HUDEP-2 (cell line): ENCODE results near the gene LIFR.

Source experiments
- DNase-seq, 76 experiments: peaks; one replicate each; lab custom pipeline; 2025; ENCODE audit not compliant: unreplicated experiment in 76 of 76; lab: John Stamatoyannopoulos, UW

LIFR gene

DNA sequence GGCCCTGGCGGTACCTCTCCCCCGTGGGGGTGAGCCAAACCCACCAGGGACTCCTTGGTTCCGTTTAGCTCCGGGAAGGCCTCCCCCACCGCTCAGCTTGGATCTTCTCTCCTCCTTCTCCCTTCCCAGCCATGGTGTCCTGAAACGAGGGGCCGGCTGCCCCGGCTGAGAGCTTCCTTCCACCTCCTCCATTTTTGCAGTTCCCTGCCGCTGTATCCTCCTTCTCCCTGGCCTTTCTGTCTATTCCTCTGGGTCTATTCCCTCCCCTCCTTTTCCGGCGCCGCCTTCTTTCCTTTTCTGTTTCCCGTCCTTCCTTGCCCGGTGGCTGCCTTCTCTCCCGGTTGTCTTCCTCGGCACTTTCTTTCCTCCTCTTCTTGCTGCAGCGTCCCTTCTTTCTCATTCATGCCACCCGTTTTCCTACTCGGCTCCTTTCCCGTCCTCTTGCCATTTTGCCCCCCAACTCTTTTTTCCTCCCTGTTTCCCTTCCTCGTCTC is 110.4 kb downstream of the LIFR start:
- DNase-seq: no peak

DNA sequence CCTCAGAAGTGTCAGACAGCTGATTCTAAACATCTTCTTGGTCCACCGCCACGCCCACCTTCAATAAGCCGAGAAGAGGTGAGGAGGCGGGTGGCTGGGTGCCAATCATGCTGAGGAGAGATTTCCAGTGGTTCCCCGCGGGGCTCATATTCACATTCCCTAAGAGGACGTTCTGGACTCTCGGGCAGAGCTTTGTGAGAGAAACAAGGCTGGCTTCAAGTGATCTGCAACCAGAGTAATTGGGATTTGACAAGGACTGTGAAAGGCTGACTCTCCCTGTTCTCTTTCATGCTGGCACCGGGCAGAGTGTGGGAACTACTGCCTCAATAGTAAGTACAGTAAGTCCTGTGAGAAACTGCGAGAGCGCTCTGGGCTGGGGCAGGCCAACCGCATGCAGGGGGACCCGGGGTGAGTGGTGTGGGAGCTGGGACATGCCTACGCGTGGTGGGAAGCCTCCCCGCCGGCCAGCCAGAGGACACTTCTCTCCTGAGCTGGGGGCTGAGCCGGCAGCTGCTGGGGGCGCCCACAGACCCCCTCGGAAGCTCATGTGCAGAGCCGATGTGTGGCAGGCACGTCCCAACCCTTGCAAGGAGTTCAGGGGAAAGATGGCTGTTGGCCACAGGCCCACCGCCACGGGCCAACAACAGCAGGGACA is 110.9 kb downstream of the LIFR start:
- DNase-seq: no peak

DNA sequence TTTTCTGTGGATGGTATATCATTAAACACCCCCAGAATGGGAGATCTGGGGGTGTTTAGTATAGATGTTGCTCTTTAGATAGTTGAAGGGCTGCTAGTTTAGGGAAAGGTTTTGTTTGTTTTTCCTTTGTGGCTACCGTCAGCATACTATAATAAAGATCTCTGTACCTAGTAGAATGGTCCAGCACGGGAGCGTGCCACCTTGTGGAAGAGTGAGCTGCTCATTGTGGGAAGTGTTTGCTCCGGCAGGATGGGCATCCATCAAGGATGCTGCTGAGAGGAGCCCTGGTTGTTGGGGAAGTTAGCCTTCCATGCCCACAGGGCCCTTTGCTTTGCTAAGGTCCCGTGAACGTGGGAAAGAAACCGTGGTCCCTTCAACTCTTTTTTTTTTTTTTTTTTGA is 113.1 kb downstream of the LIFR start:
- no peak for DNase-seq

DNA sequence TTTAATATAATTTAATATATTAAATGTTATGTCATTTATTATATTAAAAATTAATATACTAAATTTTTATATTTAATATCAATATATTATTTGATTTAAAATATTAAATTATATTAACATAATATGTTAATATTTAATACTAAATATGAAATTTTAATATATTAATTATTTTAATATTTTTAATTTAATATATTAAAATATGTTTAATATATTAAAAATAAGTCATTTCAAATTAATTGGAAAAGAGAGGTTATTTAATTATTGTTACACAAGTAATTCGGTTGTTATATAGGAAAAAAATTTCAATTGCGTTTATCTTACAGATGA is 114.2 kb downstream of the LIFR start:
- DNase-seq: no peak

DNA sequence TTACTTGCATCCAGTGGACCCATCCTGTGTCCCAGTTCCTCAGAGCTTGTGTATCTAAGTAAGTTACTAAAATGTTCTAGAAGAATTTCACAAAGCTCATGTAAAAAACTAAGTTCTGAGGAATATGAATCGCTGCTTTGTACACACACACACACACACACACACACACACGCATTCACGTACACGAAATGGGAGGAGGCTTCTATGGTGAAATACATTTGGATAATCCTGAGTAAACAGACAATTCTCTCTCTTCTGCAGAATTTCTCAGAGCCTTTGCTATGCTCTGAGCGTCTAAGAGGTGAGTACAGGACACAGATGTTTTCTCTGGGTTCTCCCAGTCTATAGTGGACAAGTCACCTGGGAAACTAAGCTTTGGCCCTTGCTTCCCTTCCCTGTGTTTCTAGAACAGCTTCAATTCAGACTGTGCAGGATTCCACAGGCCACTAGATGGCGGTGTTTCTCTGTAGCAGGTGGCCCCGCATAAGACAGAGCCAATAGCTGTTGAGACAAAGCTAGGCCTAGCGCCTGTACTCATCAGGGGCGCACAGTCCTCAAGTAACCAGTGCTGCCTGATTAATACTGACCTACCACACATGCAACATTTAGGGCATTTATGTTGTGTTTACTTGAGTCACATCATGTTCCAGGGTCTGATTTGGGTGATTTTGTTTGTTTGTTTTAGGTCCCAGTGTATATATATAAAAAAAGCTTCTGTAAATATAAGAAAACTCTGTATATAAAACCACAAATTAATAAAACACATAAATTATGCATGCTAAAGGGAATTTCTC is 114.8 kb downstream of the LIFR start:
- DNase-seq: peak in 68 of 76 experiments; percentile 11 to 83 (median 58)

DNA sequence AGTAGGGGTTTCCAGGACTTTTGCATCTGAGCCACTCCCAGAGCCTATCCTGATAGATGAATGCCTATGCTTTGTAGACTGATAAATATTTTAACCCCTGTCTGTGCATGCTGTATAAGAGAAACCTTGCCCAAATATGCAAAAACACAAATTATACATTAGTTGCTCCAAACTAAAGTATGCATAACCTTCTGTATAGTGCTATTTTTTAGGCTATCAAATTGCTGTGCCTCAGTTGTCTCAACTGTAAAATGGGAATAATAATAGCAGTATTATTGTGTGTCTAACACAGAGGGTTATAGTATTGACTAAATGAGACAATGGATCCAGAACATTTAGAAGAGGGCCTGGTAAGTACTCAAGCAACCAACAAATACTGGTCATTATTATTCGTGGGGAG is 117.7 kb downstream of the LIFR start:
- DNase-seq: no peak

DNA sequence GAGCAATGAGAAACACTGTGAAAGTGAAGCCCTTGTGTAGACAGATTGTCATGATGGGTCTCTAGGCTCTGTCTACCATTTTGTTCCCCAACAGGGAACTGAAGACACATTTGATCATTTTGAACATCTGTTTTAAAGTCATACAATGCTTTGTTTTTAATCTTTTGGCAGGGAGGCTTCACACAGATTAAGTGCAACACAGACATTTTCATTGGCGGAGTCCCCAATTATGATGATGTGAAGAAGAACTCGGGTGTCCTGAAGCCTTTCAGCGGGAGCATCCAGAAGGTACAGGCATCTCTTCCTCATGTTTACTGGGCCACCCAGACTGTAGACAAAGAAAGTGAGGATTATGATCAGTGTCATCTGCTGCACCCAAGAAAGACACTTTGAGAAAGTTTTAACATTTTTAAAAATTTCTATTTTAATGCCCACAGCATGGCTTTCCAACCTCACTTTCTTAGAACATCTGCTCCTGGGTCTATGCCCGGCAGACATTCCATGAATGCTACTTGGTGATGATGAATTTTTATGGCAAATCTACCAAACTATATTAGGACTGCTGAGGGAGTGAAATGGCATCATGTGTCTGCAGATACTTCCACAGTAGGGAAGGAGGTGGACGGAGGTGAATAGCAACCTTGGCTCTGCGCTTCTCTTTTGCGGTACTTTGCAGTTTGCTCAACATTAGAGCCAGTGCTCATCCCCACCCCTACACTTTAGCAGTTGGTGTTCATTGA is 121.3 kb downstream of the LIFR start:
- DNase-seq: no peak

DNA sequence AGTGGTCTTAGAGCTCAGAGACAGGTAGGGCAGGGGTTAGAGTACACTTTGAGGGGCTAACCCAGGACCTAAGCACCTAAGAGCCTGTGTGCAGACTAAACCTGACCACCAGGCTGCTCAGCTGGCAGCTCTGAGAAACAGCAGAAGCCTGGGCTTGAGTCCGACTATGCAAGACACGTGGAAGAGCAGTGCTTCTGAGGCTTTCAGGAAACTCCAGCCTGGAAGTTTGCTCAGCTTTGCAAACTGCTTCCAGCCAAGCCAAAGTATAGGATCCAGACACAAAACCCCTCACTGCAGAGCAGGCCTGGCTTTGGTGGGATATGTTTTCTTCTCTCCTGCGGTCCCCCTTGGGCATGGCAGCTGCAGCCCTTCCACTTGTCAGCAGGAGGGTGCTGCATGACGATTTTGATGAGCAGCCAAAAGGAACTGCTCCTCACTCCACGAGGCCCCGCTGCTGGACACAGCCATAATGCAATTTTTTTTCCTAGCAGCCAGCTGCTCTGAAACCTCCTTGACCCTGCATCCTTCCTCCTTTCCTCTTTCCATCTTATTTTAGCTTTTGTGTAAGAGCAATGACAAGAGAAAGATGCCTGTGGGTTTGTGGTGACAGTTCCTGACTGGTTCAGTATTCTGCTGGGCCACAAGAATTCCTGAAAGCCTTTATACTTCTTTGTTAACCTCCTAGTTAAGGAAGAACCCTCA is 123.1 kb downstream of the LIFR start:
- no peak for DNase-seq

DNA sequence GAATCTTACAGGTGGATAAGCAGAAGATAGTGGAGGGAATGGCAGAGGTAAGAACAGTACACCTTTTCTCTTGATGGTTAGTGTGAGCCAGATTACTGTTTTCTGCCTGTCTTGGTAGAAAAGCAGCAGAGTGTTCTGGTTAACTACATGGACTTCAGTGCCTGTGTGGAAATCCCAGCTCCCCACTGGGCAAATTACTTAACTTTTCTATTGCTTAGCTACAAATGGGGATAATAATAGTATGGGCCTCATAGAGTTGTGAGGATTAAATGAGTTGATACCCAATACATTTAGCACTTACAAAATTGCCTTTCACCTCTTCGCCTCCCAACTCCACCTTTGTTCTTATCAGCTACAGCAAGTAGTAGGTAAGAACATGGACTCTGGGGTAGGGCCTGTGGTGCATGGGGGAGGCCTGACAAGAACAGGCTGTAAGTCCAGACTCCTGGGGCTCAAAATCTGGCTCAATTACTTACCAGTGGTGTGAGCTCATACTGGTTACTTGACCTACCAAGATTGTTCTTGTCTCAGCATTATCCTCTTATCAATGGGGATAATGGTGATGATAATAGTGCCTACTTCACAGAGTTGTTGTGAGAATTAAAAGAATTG is 125.1 kb downstream of the LIFR start:
- no peak for DNase-seq

DNA sequence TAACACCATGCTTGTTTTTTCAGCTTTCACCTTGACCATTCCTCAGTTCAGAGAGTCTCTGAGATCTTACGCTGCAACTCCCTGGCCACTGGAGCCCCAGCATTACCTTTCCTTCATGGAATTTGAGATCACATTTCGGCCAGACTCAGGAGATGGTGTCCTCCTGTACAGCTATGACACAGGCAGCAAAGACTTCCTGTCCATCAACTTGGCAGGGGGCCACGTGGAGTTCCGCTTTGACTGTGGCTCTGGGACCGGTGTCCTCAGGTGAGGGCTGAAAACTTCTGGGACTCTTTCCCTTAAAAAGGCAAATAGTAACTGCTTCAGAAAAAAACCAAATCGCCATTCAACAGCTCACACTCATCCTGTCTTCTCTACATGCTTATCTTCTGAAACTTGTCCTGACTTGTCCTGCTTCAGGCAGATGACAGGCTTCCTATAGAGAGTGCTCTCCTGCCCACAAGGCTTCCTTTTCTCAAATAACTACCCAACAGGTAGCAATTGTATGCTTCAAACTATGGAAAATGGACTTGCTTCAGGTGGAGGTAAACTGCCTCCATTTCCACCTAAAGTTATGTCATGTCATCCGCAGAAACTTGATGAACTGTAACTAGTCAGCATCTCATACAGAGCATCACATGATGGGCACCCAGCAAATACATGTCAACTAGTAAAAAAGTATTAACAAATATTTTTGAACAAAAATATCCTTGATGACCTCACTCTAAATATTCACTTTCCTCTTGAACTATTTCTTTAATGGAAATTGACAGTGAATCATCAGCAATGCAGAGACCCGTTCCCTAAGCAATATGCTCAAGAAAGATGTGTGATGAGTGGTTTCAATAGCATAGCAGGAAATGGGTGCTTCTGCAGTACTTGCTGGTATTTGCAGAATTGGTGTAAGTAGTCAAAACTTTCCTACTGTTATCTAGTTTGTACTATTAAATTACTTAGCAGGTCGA is 129.2 kb downstream of the LIFR start:
- DNase-seq: no peak

DNA sequence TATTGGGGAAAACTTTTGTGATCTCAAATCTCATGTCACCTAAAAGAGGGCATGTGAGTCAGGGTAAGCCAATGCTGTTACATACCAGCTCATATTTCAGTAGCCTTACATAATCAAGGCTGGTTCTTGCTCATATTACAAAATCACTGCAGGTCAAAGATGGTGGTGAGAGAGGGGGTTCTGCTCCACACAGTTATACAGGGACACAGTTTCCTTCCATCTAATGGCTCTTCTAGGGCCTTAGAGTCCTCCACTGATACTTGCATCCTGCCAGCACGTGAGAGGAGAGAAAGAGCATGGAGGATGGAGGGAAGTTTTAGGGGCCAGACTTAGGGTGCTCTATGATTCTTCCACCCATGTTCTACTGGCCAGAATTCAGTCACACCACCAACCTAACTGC is 130.0 kb downstream of the LIFR start:
- no peak for DNase-seq
